HepG2 (cell line): ENCODE measurements around the gene TCF23. TPM values are rescaled to one million over a fixed set of nuclear protein-coding genes. Genes with fewer than 3 reads are reported as not detected.

Experiments used
- ETV6 ChIP-seq: sonication (generic); formaldehyde crosslinking; conservative IDR thresholded peaks from 2 replicates; pipeline ENCODE4 v1.4.0; 2020; ENCODE audit warnings: missing genetic modification reagents
- GTF2F1 ChIP-seq: fragments of 150-350 bp; IDR thresholded peaks from 2 replicates; pipeline ENCODE4 v1.6.1; 2014; ENCODE audit warnings: low read length
- HMGXB4 ChIP-seq, 2 experiments: sonication (generic) in 1 of 2; formaldehyde crosslinking in 1 of 2; IDR thresholded peaks; 2 replicates each; pipeline versions ENCODE4 v1.4.0 to v1.6.1; 2018 to 2020; ENCODE audit warnings: missing genetic modification reagents in 2 of 2, borderline replicate concordance in 1 of 2, low read depth in 1 of 2, mild to moderate bottlenecking in 1 of 2, missing biosample characterization in 1 of 2
- IKZF1 ChIP-seq: fragments of 450-650 bp; IDR thresholded peaks from 2 replicates; pipeline ENCODE4 v1.7.1; 2016
- MED13 ChIP-seq: sonication (generic); formaldehyde crosslinking; IDR thresholded peaks from 2 replicates; pipeline ENCODE4 v1.5.0; 2020; ENCODE audit warnings: missing genetic modification reagents
- MTF1 ChIP-seq: sonication (generic); formaldehyde crosslinking; IDR thresholded peaks from 2 replicates; pipeline ENCODE4 v1.5.0; 2020; ENCODE audit warnings: missing genetic modification reagents
- NFYB ChIP-seq: sonication (generic); formaldehyde crosslinking; IDR thresholded peaks from 2 replicates; pipeline ENCODE4 v1.4.0; 2020; ENCODE audit warnings: missing genetic modification reagents
- PHB2 ChIP-seq: fragments of 450-650 bp; IDR thresholded peaks from 2 replicates; pipeline ENCODE4 v1.6.1; 2018; ENCODE audit not compliant: partially characterized antibody
- RELA ChIP-seq: sonication (generic); formaldehyde crosslinking; IDR thresholded peaks from 2 replicates; pipeline ENCODE4 v1.4.0; 2020; ENCODE audit warnings: missing genetic modification reagents
- RXRB ChIP-seq: IDR thresholded peaks from 2 replicates; pipeline ENCODE4 v1.6.1; 2016; ENCODE audit warnings: borderline replicate concordance, missing genetic modification reagents, missing compliant biosample characterization
- SP5 ChIP-seq: IDR thresholded peaks from 2 replicates; pipeline ENCODE4 v1.6.1; 2016; ENCODE audit warnings: low read depth, borderline replicate concordance
- THAP7 ChIP-seq: sonication (generic); formaldehyde crosslinking; IDR thresholded peaks from 2 replicates; pipeline ENCODE4 v1.8.1; 2023; ENCODE audit warnings: mild to moderate bottlenecking, missing genetic modification reagents
- ZNF275 ChIP-seq: sonication (generic); formaldehyde crosslinking; IDR thresholded peaks from 2 replicates; pipeline ENCODE4 v1.8.0; 2022; ENCODE audit warnings: missing genetic modification reagents, mild to moderate bottlenecking, inconsistent platforms, borderline replicate concordance
- ZNF282 ChIP-seq: fragments of 450-650 bp; IDR thresholded peaks from 2 replicates; pipeline ENCODE4 v1.6.1; 2018; ENCODE audit not compliant: partially characterized antibody
- ZNF329 ChIP-seq: sonication (generic); formaldehyde crosslinking; IDR thresholded peaks from 2 replicates; pipeline ENCODE4 v1.9.0; 2021; ENCODE audit warnings: low read depth, mild to moderate bottlenecking, missing genetic modification reagents
- ZNF646 ChIP-seq: sonication (generic); formaldehyde crosslinking; IDR thresholded peaks from 2 replicates; pipeline ENCODE4 v1.9.0; 2021; ENCODE audit warnings: mild to moderate bottlenecking, missing genetic modification reagents
- ZNF773 ChIP-seq: sonication (generic); formaldehyde crosslinking; IDR thresholded peaks from 2 replicates; pipeline ENCODE4 v1.4.0; 2020; ENCODE audit warnings: missing genetic modification reagents, borderline replicate concordance
- polyA plus RNA-seq, 8 experiments: library from polyadenylated mRNA; depleted of rRNA in 3 of 8; stranded (reverse) in 7 of 8; unstranded in 1 of 8; fragments of >200 nt; fragmentation: Illumina TruSeq in 4 of 8; extraction: Trizol in 4 of 8; gene quantifications; 2 replicates each; pipeline versions ENCODE4 v1.2.1 to v1.2.3, GENCODE V29; 2011 to 2016; ENCODE audit warnings: low read depth in 4 of 8, missing spikeins in 1 of 8, mixed read lengths in 1 of 8; ENCODE audit not compliant: insufficient read depth in 1 of 8
- total RNA-seq, 5 experiments: library from RNA; depleted of rRNA; stranded (reverse); fragments of >200 nt; fragmentation: Illumina TruSeq; extraction: Trizol; gene quantifications; 2 replicates each; pipeline ENCODE4 v1.2.3, GENCODE V29; 2016; ENCODE audit warnings: low read depth in 1 of 5

The TCF23 gene
- total and polyA plus RNA-seq, 2 of the 13 experiments (the other 11 are each of a cell fraction or from before 2014, with no cell fraction given) = 0.02 to 1.4 TPM

- TF ChIP-seq ZNF275 (CRISPR knock-in tag) (0 out of 2 replicates have a peak, but pooled peaks have one; percentile 40), IKZF1 (no peak), SP5 (no peak; the same call in none of the 2 replicates), ZNF773 (CRISPR knock-in tag) (no peak), ETV6 (no peak), ZNF329 (peak; percentile 8; the same call in 1 of the 2 replicates), THAP7 (CRISPR knock-in tag) (no peak), NFYB (CRISPR knock-in tag) (peak; percentile 47; the same call in 1 of the 2 replicates), PHB2 (no peak), RELA (no peak), MTF1 (no peak), MED13 (peak; percentile 83), ZNF646 (CRISPR knock-in tag) (peak; percentile 64; the same call in 1 of the 2 replicates), RXRB (peak; percentile 94), GTF2F1 (no peak), HMGXB4 (CRISPR knock-in tag; IDR thresholded peaks at IDR 0.05; ENCODE audit: borderline replicate concordance in 1 of 2, low read depth in 1 of 2) (peak in 1 of 2 experiments; percentile 24; a peak in 1 of 4 replicates), ZNF282 (no peak)
These were observed 28.9 kb downstream of the TCF23 start (continued) for GRCh38 chr2:27177441-27178351.
